Adrenal gland (tissue), 5 donors: ENCODE data around the gene OS9.

ENCODE experiments used
- POLR2A ChIP-seq, 2 donors: fragments of 450-650 bp; IDR thresholded peaks; one replicate each; pipeline ENCODE4 v1.6.1; 2017; ENCODE audit warnings: antibody characterized with exemption in 2 of 2, mild to moderate bottlenecking in 2 of 2, moderate library complexity in 1 of 2
- TF ChIP-seq, protein P1 (sequence below), 6 experiments: fragments of 450-650 bp in 4 of 6; fragments of 200-600 bp in 2 of 6; sonication (generic) in 1 of 6; IDR thresholded peaks; 1 replicate in 5 of 6; 2 replicates in 1 of 6; pipeline versions ENCODE4 v1.5.1 to v1.8.0; 2016 to 2021; ENCODE audit warnings: antibody characterized with exemption in 6 of 6, mild to moderate bottlenecking in 2 of 6, moderate library complexity in 1 of 6
- donor health status: DM: no; HTN: no; CAD: no.

DNA sequence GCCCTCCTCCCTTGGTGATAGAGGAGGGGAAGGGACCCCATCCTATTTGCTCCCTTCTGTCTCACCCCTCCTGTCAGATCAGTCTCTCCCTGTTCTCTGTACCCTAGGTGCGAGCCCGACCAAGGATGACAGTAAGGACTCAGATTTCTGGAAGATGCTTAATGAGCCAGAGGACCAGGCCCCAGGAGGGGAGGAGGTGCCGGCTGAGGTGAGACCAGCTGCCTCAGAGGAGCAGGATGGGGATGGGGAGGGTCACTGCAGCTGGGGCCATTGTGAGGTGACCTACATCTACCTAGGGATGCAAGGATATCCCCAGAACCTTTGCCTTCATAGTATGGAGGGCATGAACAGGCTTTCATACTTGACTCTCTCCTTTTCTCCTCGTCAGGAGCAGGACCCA is 22.4 kb downstream of the OS9 start:
- TF ChIP-seq, protein P1, sequence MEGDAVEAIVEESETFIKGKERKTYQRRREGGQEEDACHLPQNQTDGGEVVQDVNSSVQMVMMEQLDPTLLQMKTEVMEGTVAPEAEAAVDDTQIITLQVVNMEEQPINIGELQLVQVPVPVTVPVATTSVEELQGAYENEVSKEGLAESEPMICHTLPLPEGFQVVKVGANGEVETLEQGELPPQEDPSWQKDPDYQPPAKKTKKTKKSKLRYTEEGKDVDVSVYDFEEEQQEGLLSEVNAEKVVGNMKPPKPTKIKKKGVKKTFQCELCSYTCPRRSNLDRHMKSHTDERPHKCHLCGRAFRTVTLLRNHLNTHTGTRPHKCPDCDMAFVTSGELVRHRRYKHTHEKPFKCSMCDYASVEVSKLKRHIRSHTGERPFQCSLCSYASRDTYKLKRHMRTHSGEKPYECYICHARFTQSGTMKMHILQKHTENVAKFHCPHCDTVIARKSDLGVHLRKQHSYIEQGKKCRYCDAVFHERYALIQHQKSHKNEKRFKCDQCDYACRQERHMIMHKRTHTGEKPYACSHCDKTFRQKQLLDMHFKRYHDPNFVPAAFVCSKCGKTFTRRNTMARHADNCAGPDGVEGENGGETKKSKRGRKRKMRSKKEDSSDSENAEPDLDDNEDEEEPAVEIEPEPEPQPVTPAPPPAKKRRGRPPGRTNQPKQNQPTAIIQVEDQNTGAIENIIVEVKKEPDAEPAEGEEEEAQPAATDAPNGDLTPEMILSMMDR (IDR thresholded peaks at IDR 0.05), result no peak
- TF ChIP-seq POLR2A (IDR thresholded peaks at IDR 0.05), result no peak
